H9 (cell line): Measurements from ENCODE around the gene ANKS1B. TPM values are rescaled to one million over a fixed set of nuclear protein-coding genes. Genes with fewer than 3 reads are reported as not detected.

Experiments used
- DNase-seq: peaks from one replicate; pipeline ENCODE4 v3.0.0-alpha.2; 2017
- H2AFZ ChIP-seq: one replicate; pipeline ENCODE4 v1.6.1; 2013; ENCODE audit warnings: mild to moderate bottlenecking, low read length, control low read depth, moderate library complexity
- H2AK5ac ChIP-seq: 2 replicates; pipeline ENCODE4 v1.6.1; 2013; ENCODE audit warnings: low read length, control low read depth, mixed read lengths; ENCODE audit not compliant: insufficient read length
- H2BK120ac ChIP-seq: one replicate; pipeline ENCODE4 v1.6.1; 2013; ENCODE audit warnings: low read depth, mild to moderate bottlenecking, low read length, control low read depth, inconsistent platforms; ENCODE audit not compliant: poor library complexity, severe bottlenecking
- H2BK12ac ChIP-seq: 2 replicates; pipeline ENCODE4 v1.6.1; 2013; ENCODE audit warnings: low read length, control low read depth, mixed read lengths, low read depth; ENCODE audit not compliant: insufficient read length
- H2BK15ac ChIP-seq: 2 replicates; pipeline ENCODE4 v1.6.1; 2013; ENCODE audit warnings: low read depth, low read length, control low read depth
- H2BK20ac ChIP-seq: one replicate; pipeline ENCODE4 v1.6.1; 2013; ENCODE audit warnings: low read depth, mild to moderate bottlenecking, low read length, control low read depth, inconsistent platforms; ENCODE audit not compliant: poor library complexity, severe bottlenecking
- H2BK5ac ChIP-seq: 2 replicates; pipeline ENCODE4 v1.6.1; 2013; ENCODE audit warnings: low read length, control low read depth, mixed read lengths; ENCODE audit not compliant: insufficient read length
- H3K14ac ChIP-seq: 2 replicates; pipeline ENCODE4 v1.6.1; 2013; ENCODE audit warnings: low read length, control low read depth; ENCODE audit not compliant: insufficient read depth
- H3K18ac ChIP-seq: 2 replicates; pipeline ENCODE4 v1.6.1; 2013; ENCODE audit warnings: low read depth, mild to moderate bottlenecking, mixed read lengths, low read length, control low read depth; ENCODE audit not compliant: insufficient read length
- H3K23ac ChIP-seq: 2 replicates; pipeline ENCODE4 v1.6.1; 2013; ENCODE audit warnings: low read length, control low read depth, mixed read lengths, low read depth; ENCODE audit not compliant: insufficient read length
- H3K23me2 ChIP-seq: 2 replicates; pipeline ENCODE4 v1.6.1; 2013; ENCODE audit warnings: low read depth, mild to moderate bottlenecking, mixed read lengths, low read length, control low read depth; ENCODE audit not compliant: insufficient read length, poor library complexity, severe bottlenecking
- H3K27ac ChIP-seq: 2 replicates; pipeline ENCODE4 v1.5.1; 2013; ENCODE audit warnings: low read length, control low read depth, mixed read lengths, low read depth; ENCODE audit not compliant: insufficient read length
- H3K27me3 ChIP-seq: 2 replicates; pipeline ENCODE4 v1.6.1; 2013; ENCODE audit warnings: low read length, control low read depth, inconsistent platforms; ENCODE audit not compliant: insufficient read depth
- H3K4ac ChIP-seq: 2 replicates; pipeline ENCODE4 v1.6.1; 2013; ENCODE audit warnings: low read depth, mild to moderate bottlenecking, control low read depth, inconsistent platforms, low read length, moderate library complexity
- H3K4me1 ChIP-seq: 2 replicates; pipeline ENCODE4 v1.6.1; 2013; ENCODE audit warnings: low read length, control low read depth, inconsistent platforms; ENCODE audit not compliant: insufficient read depth
- H3K4me2 ChIP-seq: 2 replicates; pipeline ENCODE4 v1.6.1; 2013; ENCODE audit warnings: low read length, control low read depth, mixed read lengths; ENCODE audit not compliant: insufficient read length, insufficient read depth
- H3K56ac ChIP-seq: 2 replicates; pipeline ENCODE4 v1.6.1; 2013; ENCODE audit warnings: low read depth, mild to moderate bottlenecking, mixed read lengths, low read length, control low read depth; ENCODE audit not compliant: insufficient read length
- H3K79me1 ChIP-seq: 2 replicates; pipeline ENCODE4 v1.6.1; 2013; ENCODE audit warnings: low read depth, mild to moderate bottlenecking, moderate library complexity, low read length, control low read depth, inconsistent platforms; ENCODE audit not compliant: insufficient read depth, poor library complexity, severe bottlenecking
- H3K79me2 ChIP-seq: 2 replicates; pipeline ENCODE4 v1.6.1; 2013; ENCODE audit warnings: low read length, control low read depth, inconsistent platforms; ENCODE audit not compliant: insufficient read depth
- H3K9ac ChIP-seq: 2 replicates; pipeline ENCODE4 v1.6.1; 2013; ENCODE audit warnings: low read length, control low read depth, mixed read lengths; ENCODE audit not compliant: insufficient read length; ENCODE audit errors: extremely low read depth
- H3K9me3 ChIP-seq: one replicate; pipeline ENCODE4 v1.6.1; 2013; ENCODE audit warnings: low read depth, low read length, inconsistent platforms; ENCODE audit not compliant: control insufficient read depth
- H3T11ph ChIP-seq: one replicate; pipeline ENCODE4 v1.6.1; 2013; ENCODE audit warnings: mild to moderate bottlenecking, low read length, control low read depth, inconsistent platforms
- H4K20me1 ChIP-seq: one replicate; pipeline ENCODE4 v1.6.1; 2013; ENCODE audit not compliant: control insufficient read depth, insufficient read length, insufficient read depth
- H4K5ac ChIP-seq: 2 replicates; pipeline ENCODE4 v1.6.1; 2013; ENCODE audit warnings: low read depth, mild to moderate bottlenecking, mixed read lengths, low read length, control low read depth; ENCODE audit not compliant: insufficient read length
- H4K8ac ChIP-seq: replicated peaks from 2 replicates; pipeline ENCODE4 v1.6.1; 2013; ENCODE audit warnings: low read length, control low read depth, mixed read lengths, low read depth; ENCODE audit not compliant: insufficient read length
- H4K91ac ChIP-seq: 2 replicates; pipeline ENCODE4 v1.6.1; 2013; ENCODE audit warnings: low read depth, mild to moderate bottlenecking, moderate library complexity, mixed read lengths, low read length, control low read depth; ENCODE audit not compliant: insufficient read length
- H3K27ac Mint-ChIP-seq, 3 experiments: 2 replicates in 2 of 3; 3 replicates in 1 of 3; pipeline ENCODE4 v1.8.0; 2020 to 2021; ENCODE audit warnings: mixed read lengths in 3 of 3, mild to moderate bottlenecking in 1 of 3, moderate library complexity in 1 of 3
- H3K27me3 Mint-ChIP-seq: 2 replicates; pipeline ENCODE4 v1.8.0; 2021; ENCODE audit warnings: low read depth, mild to moderate bottlenecking, moderate library complexity, mixed read lengths
- H3K36me3 Mint-ChIP-seq, 3 experiments: 2 replicates in 2 of 3; 3 replicates in 1 of 3; pipeline ENCODE4 v1.8.0; 2020 to 2021; ENCODE audit warnings: low read depth in 3 of 3, mixed read lengths in 3 of 3; ENCODE audit not compliant: insufficient read depth in 1 of 3
- H3K4me1 Mint-ChIP-seq, 2 experiments: 2 replicates each; pipeline ENCODE4 v1.8.0; 2020; ENCODE audit warnings: mixed read lengths in 2 of 2
- H3K4me3 Mint-ChIP-seq, 2 experiments: 2 replicates in 1 of 2; 3 replicates in 1 of 2; pipeline ENCODE4 v1.8.0; 2020 to 2021; ENCODE audit warnings: mild to moderate bottlenecking in 2 of 2, mixed read lengths in 2 of 2, moderate library complexity in 1 of 2
- H3K9me3 Mint-ChIP-seq, 2 experiments: 2 replicates in 1 of 2; 3 replicates in 1 of 2; pipeline ENCODE4 v1.8.0; 2020; ENCODE audit warnings: mild to moderate bottlenecking in 2 of 2, mixed read lengths in 2 of 2, moderate library complexity in 1 of 2
- WGBS: extraction: QIAGEN DNeasy Blood & Tissue Kit; methylation state at CpG from one replicate; pipeline ENCODE4 v1.1.7; 2013; ENCODE audit warnings: missing lambda C conversion rate, low lambda C conversion rate, mixed read lengths; ENCODE audit not compliant: insufficient read length; ENCODE audit errors: extremely low coverage; 5-methylcytosine and 5-hydroxymethylcytosine counted together
- total RNA-seq: library from RNA; stranded (reverse); gene quantifications from 2 replicates; pipeline ENCODE4 v1.2.1, GENCODE V29; 2021
- TF ChIP-seq, protein P1 (sequence below): fragments of 200-600 bp; sonication (generic); conservative IDR thresholded peaks from 3 replicates; pipeline ENCODE4 v1.8.0; 2021; ENCODE audit warnings: antibody characterized with exemption, mild to moderate bottlenecking

The ANKS1B gene
- total RNA-seq, 1 experiment from 2014 or later, result 4.1 TPM

DNA sequence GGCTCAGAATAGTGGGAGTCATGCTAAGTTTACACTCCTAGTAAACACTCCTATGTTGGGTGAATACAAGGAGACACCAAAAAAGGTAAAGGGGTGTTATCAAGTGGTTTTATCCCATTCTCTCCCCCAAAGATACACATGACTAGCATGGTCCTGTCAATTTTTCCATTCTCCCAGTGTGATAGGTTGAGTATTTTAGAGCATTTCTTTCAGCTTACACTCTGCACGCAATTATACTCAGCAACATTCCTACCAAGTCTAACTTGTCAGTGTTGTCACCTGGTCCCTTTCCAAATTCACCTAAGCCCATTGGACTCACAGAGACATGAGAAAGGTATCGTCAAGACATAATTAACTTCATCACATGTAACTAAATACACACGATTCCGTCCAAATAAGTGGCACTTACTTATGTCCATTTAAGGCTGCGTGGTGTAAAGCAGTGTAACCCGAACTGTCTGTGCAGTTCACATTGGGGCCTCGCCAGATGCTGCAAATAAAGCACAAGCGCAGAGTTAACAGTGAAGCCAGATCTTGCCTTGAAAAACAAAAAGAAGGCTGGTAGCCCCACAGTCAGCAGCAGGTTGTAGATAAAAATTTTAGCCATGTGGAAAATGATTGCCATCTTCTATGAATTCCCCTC lies 159.7 kb downstream of the ANKS1B start:
- no peak overlapping the region for H3K4ac ChIP-seq
- no peak overlapping the region for H2BK12ac ChIP-seq
- H3K36me3 Mint-ChIP-seq, result no peaks in the 10 kb centered on the region
- H3K9ac ChIP-seq, result no peak overlapping the region
- no peaks in the 10 kb centered on the region for H3K79me1 ChIP-seq
- H3T11ph ChIP-seq, result no peak overlapping the region
- H2BK15ac ChIP-seq, result no peak overlapping the region
- no peak overlapping the region for H3K14ac ChIP-seq
- no peak overlapping the region for H4K8ac ChIP-seq
- H4K5ac ChIP-seq, result no peak overlapping the region
- H3K18ac ChIP-seq, result no peak overlapping the region
- H3K56ac ChIP-seq, result no peak overlapping the region
- no peak overlapping the region for H3K23ac ChIP-seq
- H3K4me1 ChIP-seq, result no peaks in the 10 kb centered on the region
- H3K9me3 Mint-ChIP-seq, result no peaks in the 10 kb centered on the region; a peak in 1 of 5 replicates
- no peaks in the 10 kb centered on the region for H3K27me3 ChIP-seq
- H2AFZ ChIP-seq, result no peak overlapping the region
- H3K9me3 ChIP-seq, result no peaks in the 10 kb centered on the region
- H4K91ac ChIP-seq, result no peak overlapping the region
- H3K79me2 ChIP-seq, result no peaks in the 10 kb centered on the region
- no peaks in the 10 kb centered on the region for H4K20me1 ChIP-seq
- no peak for DNase-seq
- no peaks in the 10 kb centered on the region for H3K4me1 Mint-ChIP-seq
- TF ChIP-seq, protein P1, sequence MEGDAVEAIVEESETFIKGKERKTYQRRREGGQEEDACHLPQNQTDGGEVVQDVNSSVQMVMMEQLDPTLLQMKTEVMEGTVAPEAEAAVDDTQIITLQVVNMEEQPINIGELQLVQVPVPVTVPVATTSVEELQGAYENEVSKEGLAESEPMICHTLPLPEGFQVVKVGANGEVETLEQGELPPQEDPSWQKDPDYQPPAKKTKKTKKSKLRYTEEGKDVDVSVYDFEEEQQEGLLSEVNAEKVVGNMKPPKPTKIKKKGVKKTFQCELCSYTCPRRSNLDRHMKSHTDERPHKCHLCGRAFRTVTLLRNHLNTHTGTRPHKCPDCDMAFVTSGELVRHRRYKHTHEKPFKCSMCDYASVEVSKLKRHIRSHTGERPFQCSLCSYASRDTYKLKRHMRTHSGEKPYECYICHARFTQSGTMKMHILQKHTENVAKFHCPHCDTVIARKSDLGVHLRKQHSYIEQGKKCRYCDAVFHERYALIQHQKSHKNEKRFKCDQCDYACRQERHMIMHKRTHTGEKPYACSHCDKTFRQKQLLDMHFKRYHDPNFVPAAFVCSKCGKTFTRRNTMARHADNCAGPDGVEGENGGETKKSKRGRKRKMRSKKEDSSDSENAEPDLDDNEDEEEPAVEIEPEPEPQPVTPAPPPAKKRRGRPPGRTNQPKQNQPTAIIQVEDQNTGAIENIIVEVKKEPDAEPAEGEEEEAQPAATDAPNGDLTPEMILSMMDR, result no peak
- no peak overlapping the region for H2BK120ac ChIP-seq
- no peak overlapping the region for H3K27ac Mint-ChIP-seq
- no peak overlapping the region for H2AK5ac ChIP-seq
- no peaks in the 10 kb centered on the region for H3K27me3 Mint-ChIP-seq
- no peak overlapping the region for H3K4me2 ChIP-seq
- no peak overlapping the region for H3K4me3 Mint-ChIP-seq
- H2BK5ac ChIP-seq, result no peak overlapping the region
- no peaks in the 10 kb centered on the region for H3K23me2 ChIP-seq
- H2BK20ac ChIP-seq, result no peak overlapping the region
- WGBS, result no CpG with 5 or more reads among the region's 8 CpGs
- no peak overlapping the region for H3K27ac ChIP-seq
